GM12865 (cell line): ENCODE measurements around the gene ATP1A1.

Experiments
- DNase-seq: peaks from one replicate; pipeline ENCODE4 v3.0.0; 2010; ENCODE audit warnings: low read depth
- H3K4me3 ChIP-seq: 2 replicates; pipeline ENCODE4 v1.5.1; 2011; ENCODE audit warnings: mild to moderate bottlenecking, low read depth, low read length, control low read depth
- CTCF ChIP-seq: IDR thresholded peaks from 2 replicates; pipeline ENCODE4 v1.5.1; 2011; ENCODE audit warnings: low read length, control low read depth, low read depth, inconsistent platforms; ENCODE audit not compliant: insufficient read depth; ENCODE audit errors: missing control alignments

ATP1A1 gene

GRCh38 chr1:116379674-116380498 lies 6.8 kb downstream of the ATP1A1 start:
- TF ChIP-seq CTCF = no peak
- peak overlapping the region; percentile 35 for H3K4me3 ChIP-seq
- no peak for DNase-seq

GRCh38 chr1:116380499-116381242 lies 7.6 kb downstream of the ATP1A1 start:
- peak overlapping the region; percentile 35 for H3K4me3 ChIP-seq
- no peak for TF ChIP-seq CTCF
- peak; percentile 48 for DNase-seq

GRCh38 chr1:116382321-116382720 lies 9.3 kb downstream of the ATP1A1 start:
- TF ChIP-seq CTCF = no peak
- no peak for DNase-seq

GRCh38 chr1:116382857-116383483 lies 9.9 kb downstream of the ATP1A1 start:
- TF ChIP-seq CTCF = no peak
- no peak overlapping the region for H3K4me3 ChIP-seq
- DNase-seq = no peak

More at GRCh38 chr1:116382321-116382720, 9.3 kb downstream of the ATP1A1 start:
- no peak overlapping the region for H3K4me3 ChIP-seq

- DNase-seq = no peak
- H3K4me3 ChIP-seq = no peak overlapping the region
- no peak for TF ChIP-seq CTCF
Measured at GRCh38 chr1:116386042-116386441, 13.0 kb downstream of the ATP1A1 start.

- no peak overlapping the region for H3K4me3 ChIP-seq
- no peak for DNase-seq
- no peak for TF ChIP-seq CTCF
Measured at GRCh38 chr1:116387551-116387950, 14.5 kb downstream of the ATP1A1 start.
